Nucleus accumbens (tissue), 56 donors: Measurements from ENCODE around the gene BSCL2.
A peak's percentile ranks its signal among the peaks of the same experiment; 100 is the strongest.
"Not testable (repeated sequence)": the region's sequence is repeated elsewhere in the genome, so short reads cannot be mapped to it uniquely, and the experiment has no call there.

Experiments used
- DNase-seq, 56 donors: peaks; one replicate each; lab custom pipeline; 2025; lab: John Stamatoyannopoulos, UW

The BSCL2 gene

DNA sequence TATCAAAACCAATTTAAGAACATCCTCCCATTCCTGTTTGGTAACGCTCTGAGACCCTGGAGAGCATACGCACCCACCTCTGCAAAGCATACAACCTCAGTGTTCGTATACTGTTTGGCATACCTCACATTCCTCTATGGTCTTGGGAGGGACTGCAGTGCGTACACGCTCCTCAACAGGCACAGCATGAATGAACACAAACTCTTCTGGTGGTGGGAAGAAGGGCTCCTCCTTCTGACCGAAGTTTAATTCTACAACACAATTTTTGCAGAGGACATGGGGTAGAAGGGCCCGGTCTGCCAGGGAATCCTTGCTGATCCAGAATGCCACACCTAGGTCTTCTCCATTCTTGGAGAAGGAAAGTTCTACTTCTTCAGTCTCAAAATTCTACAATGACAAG is 14.8 kb upstream of the BSCL2 start:
- no peak for DNase-seq

GRCh38 chr11:62719302-62719978 is 12.2 kb upstream of the BSCL2 start:
- no peak for DNase-seq

- DNase-seq = peak in 7 of 56 donors; percentile 1 to 20 (median 7)
Observed at GRCh38 chr11:62716816-62717215, 9.6 kb upstream of the BSCL2 start.

- DNase-seq = no peak
Observed at GRCh38 chr11:62716206-62716605, 9.0 kb upstream of the BSCL2 start.

DNA sequence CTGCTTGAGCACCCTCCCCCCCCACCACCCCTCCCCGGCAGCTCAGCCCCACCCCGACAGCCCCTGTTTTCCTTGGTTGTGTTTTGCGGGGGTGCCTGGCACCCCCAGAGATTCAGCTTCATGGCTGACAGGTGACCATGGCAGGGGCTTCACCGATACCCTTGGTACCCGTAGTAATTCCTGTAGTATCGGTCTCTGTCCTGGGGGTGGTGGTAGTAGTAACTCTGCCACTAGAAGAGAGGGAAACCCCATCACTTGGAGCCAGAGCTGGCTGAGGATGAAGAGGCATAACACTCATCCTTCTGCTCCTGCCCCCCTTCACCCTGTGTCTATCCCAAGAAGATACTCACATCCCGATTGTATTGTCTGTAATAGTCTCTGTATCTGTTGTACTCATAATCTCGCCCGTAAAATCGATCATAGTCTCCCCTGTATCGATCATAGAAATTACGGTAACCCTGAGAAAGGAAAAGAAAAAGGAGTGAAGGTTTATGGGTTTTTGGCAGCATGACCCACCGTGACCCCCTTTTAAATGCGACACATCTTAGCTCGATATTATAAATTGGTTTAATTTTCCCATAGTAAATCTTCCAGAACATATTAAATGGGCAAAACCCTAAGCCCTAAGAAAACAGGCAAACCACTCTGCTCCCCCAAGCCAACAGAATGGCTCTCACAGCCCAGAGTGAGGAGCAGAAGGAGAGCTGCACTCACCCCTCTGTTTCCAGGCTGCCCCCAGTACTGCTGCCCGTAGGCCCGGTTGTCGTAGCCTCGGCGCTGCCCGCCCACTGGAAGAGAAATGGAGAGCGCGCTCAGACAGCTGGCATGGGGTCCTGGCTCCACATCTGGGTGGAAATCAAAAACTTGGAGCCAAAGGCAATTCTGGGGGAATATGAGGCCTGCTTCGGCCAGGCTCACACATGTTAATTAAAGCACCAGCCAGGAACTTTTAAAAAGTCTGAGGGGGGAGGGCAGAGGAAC is 8.2 kb upstream of the BSCL2 start:
- no peak for DNase-seq

DNA sequence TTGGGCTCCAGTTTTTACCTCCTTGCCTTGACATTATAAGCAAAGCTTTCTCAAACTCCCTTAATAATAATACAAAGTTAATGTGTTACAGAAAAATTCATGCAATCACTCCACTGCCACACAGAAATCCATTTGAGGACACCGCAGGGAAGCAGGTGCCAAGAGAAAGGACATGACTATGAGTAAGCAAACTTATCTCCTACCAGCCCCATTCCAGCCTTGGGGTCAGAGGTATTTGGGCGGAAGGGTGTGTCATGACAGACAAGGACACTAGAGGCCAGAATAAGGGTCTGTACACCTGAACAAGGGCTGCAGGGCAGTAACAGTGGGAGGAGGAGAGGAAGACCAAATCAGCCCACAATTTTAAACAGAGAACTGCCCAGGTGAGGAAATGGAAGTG is 6.1 kb upstream of the BSCL2 start:
- DNase-seq = no peak

DNA sequence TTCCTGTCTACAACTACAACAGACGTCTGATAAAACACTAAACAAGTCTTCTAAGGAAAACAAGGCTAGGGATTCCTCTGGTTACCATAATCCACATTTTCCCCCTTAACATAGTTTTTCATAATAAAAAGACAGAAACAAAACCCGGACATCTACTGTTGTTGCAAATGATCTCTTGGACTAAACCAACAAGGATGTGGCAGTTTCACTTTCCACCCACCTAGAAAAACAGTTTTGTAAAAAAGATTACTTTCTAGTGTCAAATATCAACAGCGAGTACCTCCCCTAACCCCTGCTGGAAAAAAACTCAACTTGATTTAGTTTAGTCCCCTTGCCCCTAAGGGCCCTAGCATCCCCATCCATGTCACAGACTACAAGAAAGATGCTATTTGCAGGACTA is 5.6 kb upstream of the BSCL2 start:
- no peak for DNase-seq

DNA sequence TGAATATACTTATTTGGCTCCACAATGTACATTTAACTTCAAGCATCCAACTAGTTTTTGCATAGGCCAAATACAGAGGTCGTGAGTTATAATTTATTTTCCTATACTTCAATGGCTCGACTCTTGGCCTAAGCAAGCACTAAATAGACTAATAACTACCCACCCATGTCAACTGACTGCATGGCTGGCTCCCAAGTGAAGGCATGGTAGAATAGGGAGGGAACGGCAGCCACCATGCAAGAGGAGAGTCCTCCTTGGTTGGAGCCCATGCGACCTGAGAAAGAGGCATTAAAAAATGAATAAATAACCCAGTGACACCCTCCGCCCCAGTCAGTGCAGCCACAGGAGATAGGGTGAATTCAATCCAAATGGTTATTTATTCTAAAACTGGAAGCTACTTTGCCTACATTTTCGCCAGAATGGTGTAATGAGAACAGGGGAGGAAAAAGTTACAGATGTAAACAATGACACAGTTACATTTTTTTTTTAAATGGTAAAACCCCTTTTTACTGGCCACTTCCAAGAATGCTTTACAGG is 5.1 kb upstream of the BSCL2 start:
- DNase-seq = no peak

DNA sequence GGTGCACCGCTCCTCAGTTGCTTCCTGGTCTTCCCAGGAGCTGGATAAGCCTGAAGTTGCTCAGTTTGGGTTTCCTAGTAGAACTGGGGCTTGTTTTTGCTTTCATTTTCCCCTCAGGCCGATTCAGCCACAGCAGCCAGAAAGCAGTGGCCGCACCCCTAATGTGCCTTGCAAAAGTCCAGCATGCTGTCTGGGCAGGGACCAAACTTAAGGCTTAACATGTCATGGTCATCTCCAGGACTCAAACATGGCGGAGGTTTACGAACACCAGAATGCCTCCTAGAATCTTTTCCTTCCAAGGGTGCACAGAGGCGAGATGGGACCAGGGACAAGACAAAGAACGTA is 2.7 kb upstream of the BSCL2 start:
- DNase-seq = peak in 3 of 56 donors; percentile 54 to 73 (median 70)

DNA sequence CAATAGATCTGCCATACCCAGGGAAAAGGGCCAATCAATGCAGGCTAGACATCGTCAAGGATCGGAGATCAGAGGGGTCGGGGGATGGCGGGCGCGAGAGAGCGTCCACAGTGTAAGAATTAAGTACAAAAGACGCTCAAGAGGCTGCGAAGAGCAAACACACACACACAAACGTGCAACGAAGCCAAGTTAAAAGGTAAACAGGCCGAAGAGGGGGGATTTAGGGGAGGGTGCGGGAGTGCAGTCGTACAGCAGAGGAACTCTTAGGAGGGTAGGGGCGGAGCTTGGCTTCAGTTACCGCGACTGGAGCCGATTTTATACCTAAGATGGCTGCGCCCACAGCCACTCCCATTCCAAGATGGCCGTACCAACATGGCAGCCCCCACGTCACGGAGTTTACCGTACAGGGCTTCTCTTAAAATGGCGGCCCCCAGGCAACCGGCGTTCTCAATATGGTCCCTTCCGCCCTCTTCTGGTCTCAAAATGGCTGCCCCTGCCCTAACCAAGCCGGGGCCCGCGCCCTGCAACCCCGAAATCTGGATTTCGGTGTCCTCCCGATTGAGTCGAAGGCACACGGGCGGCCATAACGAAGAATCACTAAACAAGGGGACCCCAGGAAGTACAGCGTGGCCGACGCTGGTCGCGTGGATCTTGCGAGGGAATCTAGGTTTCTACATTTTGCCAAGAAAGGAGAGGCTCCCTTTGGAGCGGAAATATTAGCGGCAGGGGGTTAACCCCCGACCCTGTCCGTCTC is 2.2 kb upstream of the BSCL2 start:
- peak in 55 of 56 donors; percentile 74 to 98 (median 94) for DNase-seq

- DNase-seq = peak in 8 of 56 donors; percentile 26 to 64 (median 46)
Observed at GRCh38 chr11:62708793-62709192, 1.6 kb upstream of the BSCL2 start.

DNA sequence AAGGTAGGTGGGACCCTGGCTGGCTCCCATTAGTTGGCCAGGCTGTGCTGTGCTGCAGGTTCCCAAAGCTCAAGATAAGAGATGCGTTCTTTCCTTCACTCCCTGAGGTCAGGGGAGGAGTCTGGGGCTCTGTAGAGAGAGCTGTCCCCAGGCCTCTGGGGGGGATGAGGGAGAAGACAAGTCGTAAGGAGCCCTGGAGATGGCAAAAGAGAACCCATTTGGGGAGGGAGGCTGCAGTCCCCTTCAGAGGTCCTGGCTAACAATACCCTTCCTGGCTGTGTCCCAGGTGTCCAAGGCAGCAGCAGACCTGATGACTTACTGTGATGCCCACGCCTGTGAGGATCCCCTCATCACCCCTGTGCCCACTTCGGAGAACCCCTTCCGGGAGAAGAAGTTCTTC is 1.2 kb upstream of the BSCL2 start:
- DNase-seq = peak in 3 of 56 donors; percentile 10 to 26 (median 15)

- peak in 3 of 56 donors; percentile 40 to 53 (median 42) for DNase-seq
Observed at GRCh38 chr11:62706850-62707247, 375 bp downstream of the BSCL2 start.

DNA sequence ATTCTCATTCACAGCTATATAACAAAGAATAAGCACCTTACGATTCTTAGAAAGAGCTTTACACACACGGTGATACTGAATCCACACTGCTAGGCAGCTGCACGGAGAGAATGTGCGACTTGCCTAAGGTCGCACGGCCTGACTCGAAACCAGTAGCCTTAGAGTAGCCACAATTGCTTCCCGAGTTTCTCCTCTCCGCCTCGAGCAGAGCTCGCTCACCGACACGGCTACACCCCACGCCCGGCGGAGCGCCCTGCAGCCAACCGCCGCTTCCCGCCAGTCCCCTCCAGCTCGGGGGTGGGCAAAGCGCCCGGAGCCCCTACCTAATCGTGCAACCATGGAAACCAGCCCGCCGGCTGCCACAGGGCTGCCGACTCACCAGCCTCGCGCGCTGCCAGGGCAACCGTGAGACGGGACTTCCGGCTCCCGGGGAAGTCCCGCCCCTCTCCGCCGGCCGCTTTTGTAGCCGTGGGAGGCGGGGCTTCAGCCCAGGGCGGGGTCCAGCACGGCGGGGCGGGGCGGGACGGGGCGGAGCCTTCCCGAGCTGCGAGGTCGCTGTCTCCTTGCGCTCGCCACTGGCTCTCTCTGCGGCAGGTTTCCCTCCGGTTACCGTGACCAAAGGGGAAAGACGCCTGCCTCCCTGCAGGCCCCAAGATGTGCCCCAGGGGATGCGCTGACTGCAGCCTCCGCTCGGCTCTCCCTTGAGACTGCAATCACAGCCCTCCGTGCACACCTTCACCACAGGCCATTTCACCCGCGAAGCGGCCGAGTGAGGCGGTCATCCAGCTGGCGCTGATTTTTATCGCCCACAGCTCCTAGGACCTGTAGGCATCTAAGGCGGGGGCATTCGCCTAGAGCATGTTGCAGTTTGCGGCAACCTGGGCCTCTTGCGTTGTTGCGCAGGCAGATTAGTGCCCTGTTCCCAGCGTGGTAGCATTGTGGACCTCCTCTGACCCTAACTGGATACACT is 1.1 kb downstream of the BSCL2 start:
- peak; percentile 61 to 98 (median 92) for DNase-seq

- DNase-seq = no peak
Observed at GRCh38 chr11:62705413-62705812, 1.8 kb downstream of the BSCL2 start.

DNA sequence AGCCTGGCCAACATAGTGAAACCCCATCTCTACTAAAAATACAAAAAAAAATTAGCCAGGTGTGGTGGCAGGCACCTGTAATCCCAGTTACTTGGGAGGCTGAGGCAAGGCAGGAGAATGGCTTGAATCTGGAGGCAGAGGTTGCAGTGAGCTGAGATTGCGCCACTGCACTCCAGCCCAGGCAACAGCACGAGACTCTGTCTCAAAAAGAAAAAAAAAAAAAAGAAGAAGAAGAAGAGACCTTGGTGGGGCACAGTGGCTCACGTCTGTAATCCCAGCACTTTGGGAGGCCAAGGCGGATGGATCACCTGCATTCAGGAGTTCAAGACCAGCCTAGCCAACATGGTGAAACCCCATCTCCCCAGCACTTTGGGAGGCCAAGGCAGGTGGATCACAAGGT is 3.3 kb downstream of the BSCL2 start:
- not testable (repeated sequence) for DNase-seq

DNA sequence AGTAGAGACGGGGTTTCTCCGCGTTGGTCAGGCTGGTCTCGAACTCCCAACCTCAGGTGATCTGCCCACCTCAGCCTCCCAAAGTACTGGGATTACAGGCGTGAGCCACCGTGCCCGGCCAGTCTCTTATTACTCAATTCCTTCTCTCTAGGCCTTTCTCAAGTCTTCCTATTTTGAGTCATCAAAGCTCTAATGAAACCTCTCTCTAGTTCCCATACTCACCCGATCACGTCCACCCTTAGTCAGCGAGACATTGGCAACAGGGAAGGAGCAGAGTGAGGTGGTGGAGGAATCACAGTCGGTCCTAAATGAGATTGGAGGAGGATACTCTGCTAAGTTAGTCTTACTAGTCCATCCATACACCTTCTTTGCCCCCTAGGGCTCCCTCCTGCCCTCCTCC is 5.0 kb downstream of the BSCL2 start:
- no peak for DNase-seq

DNA sequence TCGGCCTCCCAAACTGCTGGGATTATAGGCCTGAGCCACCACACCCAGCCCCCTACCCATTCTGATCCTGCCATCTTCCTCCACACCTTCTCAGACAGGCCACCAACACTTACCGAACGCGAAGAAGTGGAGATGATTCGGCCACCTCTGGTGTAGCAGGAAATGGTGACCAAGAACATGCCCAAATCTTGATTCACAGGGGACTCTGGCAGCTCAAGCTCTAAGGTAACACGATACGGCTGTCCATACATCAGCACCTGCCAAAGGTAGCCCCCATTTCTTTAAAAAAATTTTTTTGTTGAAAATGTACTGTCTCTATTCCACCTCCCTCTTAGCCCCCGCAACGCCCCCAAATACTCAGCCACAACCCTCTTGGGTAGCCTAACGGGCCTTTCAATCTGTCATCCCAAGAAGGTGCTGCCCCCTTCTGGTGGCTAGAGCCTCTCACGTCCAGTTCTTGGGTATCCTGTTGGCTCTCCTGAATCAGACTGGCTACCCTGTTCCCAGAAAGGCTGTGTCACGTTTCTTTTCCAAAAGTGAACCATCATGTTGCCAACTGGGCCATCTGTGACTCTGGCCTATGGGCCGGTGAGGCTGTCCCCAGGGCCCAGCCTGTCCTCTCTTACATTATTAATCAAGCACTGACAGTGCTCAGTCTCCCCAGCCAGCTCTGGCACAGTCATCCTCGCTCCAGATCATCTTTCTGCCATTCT is 12.6 kb downstream of the BSCL2 start:
- DNase-seq = peak in 47 of 56 donors; percentile 2 to 77 (median 38)

GRCh38 chr11:62693624-62694023 is 13.6 kb downstream of the BSCL2 start:
- DNase-seq = not testable (repeated sequence)
